Cardiac muscle cell (in vitro differentiated cells and primary cell): Measurements from ENCODE around the gene GINS1. TPM values are rescaled to one million over a fixed set of nuclear protein-coding genes. Genes with fewer than 3 reads are reported as not detected.

Experiments
- DNase-seq, 2 donors: peaks; one replicate each; pipeline versions ENCODE4 v3.0.0 to v3.0.0-alpha.2; 2010 to 2017; ENCODE audit warnings: low read depth in 1 of 2, low spot score in 1 of 2
- H3K27ac ChIP-seq: fragments of 200-600 bp; sonication (generic); 2 replicates; pipeline ENCODE4 v1.5.1; 2016
- H3K27me3 ChIP-seq: fragments of 200-600 bp; sonication (generic); 2 replicates; pipeline ENCODE4 v1.6.0; 2016; ENCODE audit warnings: control low read depth
- H3K36me3 ChIP-seq: fragments of 200-600 bp; sonication (generic); 2 replicates; pipeline ENCODE4 v1.5.1; 2016; ENCODE audit warnings: control low read depth
- H3K4me1 ChIP-seq: fragments of 200-600 bp; sonication (generic); 2 replicates; pipeline ENCODE4 v1.8.1; 2017; ENCODE audit warnings: low read depth, mild to moderate bottlenecking, mixed run types
- H3K4me3 ChIP-seq: fragments of 200-600 bp; sonication (generic); 2 replicates; pipeline ENCODE4 v1.5.1; 2016; ENCODE audit warnings: mild to moderate bottlenecking
- H3K9me3 ChIP-seq: fragments of 200-600 bp; sonication (generic); 2 replicates; pipeline ENCODE4 v1.5.1; 2017; ENCODE audit warnings: low read depth, mild to moderate bottlenecking, control low read depth
- CTCF ChIP-seq: IDR thresholded peaks from 2 replicates; pipeline ENCODE4 v1.5.1; 2012; ENCODE audit warnings: low read depth, mild to moderate bottlenecking, low read length
- polyA plus RNA-seq: library from polyadenylated mRNA; unstranded; fragments of >200 nt; fragmentation: Nextera tagmentation; extraction: Ambion mirVana; gene quantifications from 2 replicates; pipeline ENCODE4 v1.2.1, GENCODE V29; 2016
- total RNA-seq: library from RNA; depleted of rRNA; stranded (reverse); fragments of >200 nt; gene quantifications from 2 replicates; pipeline ENCODE4 v1.2.3, GENCODE V29; 2016

The GINS1 gene
- total and polyA plus RNA-seq, 2 experiments from 2014 or later: 9.6 to 10.5 TPM

GRCh38 chr20:25493137-25493536, 85.7 kb downstream of the GINS1 start:
- peaks cover 10% of the 10 kb centered on the region for H3K36me3 ChIP-seq
- DNase-seq: no peak
- peak overlapping the region; percentile 58 for H3K27ac ChIP-seq
- H3K4me1 ChIP-seq: no peaks in the 10 kb centered on the region
- no peaks in the 10 kb centered on the region for H3K27me3 ChIP-seq
- H3K9me3 ChIP-seq: no peaks in the 10 kb centered on the region
- H3K4me3 ChIP-seq: no peak overlapping the region
- no peak for TF ChIP-seq CTCF

GRCh38 chr20:25493748-25494505, 86.5 kb downstream of the GINS1 start:
- no peaks in the 10 kb centered on the region for H3K27me3 ChIP-seq
- no peak for DNase-seq
- H3K27ac ChIP-seq: peak overlapping the region; percentile 58
- H3K36me3 ChIP-seq: peaks cover 7% of the 10 kb centered on the region
- no peaks in the 10 kb centered on the region for H3K4me1 ChIP-seq
- no peak for TF ChIP-seq CTCF
- H3K4me3 ChIP-seq: no peak overlapping the region
- H3K9me3 ChIP-seq: no peaks in the 10 kb centered on the region

GRCh38 chr20:25494506-25495188, 87.2 kb downstream of the GINS1 start:
- Histone ChIP-seq H3K36me3 (peaks cover 6% of the 10 kb centered on the region), H3K4me3 (no peak overlapping the region), H3K27me3 (no peaks in the 10 kb centered on the region), H3K9me3 (no peaks in the 10 kb centered on the region), H3K4me1 (no peaks in the 10 kb centered on the region), H3K27ac (no peak overlapping the region)
- TF ChIP-seq CTCF: no peak
- DNase-seq: no peak

- no peaks in the 10 kb centered on the region for H3K4me1 ChIP-seq
- H3K27ac ChIP-seq: no peak overlapping the region
- no peaks in the 10 kb centered on the region for H3K27me3 ChIP-seq
- no peaks in the 10 kb centered on the region for H3K9me3 ChIP-seq
- H3K36me3 ChIP-seq: peaks cover 6% of the 10 kb centered on the region
- DNase-seq: no peak
- TF ChIP-seq CTCF: no peak
- H3K4me3 ChIP-seq: no peak overlapping the region
Observed at GRCh38 chr20:25495189-25495824, 87.8 kb downstream of the GINS1 start.

GRCh38 chr20:25496165-25496967, 88.9 kb downstream of the GINS1 start:
- DNase-seq: no peak
- Histone ChIP-seq H3K4me1 (no peaks in the 10 kb centered on the region), H3K9me3 (no peaks in the 10 kb centered on the region), H3K4me3 (no peak overlapping the region), H3K27me3 (no peaks in the 10 kb centered on the region), H3K27ac (no peak overlapping the region), H3K36me3 (peaks cover 3% of the 10 kb centered on the region)
- no peak for TF ChIP-seq CTCF
